Measurements from ENCODE around the gene KRTAP21-3. TPM values are rescaled to one million over a fixed set of nuclear protein-coding genes. Genes with fewer than 3 reads are reported as not detected.

Gene KRTAP21-3
- polyA plus RNA-seq, 1 experiment: not detected

DNA sequence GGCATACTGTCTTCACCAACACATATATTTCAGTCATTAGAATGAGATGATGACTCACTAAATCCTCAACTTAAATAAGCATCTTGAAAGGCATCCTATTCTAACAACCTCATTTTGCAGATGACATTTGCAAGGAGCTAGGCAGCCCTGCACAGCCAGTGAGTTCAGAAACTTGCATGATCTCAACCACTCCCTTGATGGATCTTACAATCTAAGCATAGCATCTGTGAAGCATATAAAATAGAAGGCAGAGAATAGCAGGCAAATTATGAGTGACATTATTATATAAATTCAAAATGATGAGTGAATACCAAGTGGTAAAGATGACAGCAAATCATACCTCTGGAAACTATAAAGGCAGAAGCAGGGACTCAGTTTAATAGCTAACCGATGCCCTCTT is 44.3 kb downstream of the KRTAP21-3 start:
- Histone ChIP-seq H3K27ac (ENCODE audit: low read depth, low read length) (no peak overlapping the region), H3K27me3 (ENCODE audit: control insufficient read depth, insufficient read depth, low read length) (no peaks in the 10 kb centered on the region), H3K4me3 (ENCODE audit: low read depth, low read length) (no peak overlapping the region), H3K9me3 (ENCODE audit: control insufficient read depth, insufficient read depth, low read length) (peaks cover 1% of the 10 kb centered on the region; the same call in 1 of the 2 replicates)
- POLR2A ChIA-PET: no interaction called here
- CTCF ChIA-PET: no interaction called here
- TF ChIP-seq, protein P1, sequence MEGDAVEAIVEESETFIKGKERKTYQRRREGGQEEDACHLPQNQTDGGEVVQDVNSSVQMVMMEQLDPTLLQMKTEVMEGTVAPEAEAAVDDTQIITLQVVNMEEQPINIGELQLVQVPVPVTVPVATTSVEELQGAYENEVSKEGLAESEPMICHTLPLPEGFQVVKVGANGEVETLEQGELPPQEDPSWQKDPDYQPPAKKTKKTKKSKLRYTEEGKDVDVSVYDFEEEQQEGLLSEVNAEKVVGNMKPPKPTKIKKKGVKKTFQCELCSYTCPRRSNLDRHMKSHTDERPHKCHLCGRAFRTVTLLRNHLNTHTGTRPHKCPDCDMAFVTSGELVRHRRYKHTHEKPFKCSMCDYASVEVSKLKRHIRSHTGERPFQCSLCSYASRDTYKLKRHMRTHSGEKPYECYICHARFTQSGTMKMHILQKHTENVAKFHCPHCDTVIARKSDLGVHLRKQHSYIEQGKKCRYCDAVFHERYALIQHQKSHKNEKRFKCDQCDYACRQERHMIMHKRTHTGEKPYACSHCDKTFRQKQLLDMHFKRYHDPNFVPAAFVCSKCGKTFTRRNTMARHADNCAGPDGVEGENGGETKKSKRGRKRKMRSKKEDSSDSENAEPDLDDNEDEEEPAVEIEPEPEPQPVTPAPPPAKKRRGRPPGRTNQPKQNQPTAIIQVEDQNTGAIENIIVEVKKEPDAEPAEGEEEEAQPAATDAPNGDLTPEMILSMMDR (IDR thresholded peaks at IDR 0.05; ENCODE audit: low read depth, low read length): no peak
- DNase-seq (ENCODE audit: low read depth, low spot score): no peak

DNA sequence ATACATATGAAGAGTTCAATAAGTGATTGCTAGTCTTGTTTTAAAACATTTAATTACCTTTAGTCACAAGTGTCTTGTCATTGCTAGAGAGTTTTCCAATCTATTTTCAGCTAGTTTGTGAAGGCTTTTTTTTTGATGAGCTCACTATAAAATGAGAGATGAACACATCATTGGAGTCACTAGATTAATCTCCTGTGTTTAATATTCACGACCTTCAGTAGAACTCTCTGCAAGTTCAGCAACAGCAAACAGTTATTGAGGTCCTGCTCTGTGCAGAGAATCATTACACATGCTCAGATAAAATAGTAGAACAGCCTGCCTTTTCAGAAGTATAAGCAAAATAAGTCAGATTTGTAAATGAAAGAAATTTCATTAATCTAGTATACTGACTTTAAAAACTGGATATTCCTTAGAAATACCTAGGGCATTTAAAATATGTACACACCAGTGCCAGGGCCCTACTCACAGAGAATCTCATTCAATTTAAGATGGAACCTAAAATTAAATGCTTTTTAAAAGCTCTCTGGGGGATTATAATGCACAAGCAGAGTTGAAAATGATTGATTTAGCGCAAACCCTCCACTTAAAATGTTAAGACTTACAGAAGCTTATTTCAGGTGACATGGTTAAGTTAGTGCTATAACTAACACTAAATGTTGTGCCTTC is 45.5 kb downstream of the KRTAP21-3 start:
- POLR2A ChIA-PET: no interaction called here
- Histone ChIP-seq H3K27me3 (ENCODE audit: control insufficient read depth, insufficient read depth, low read length) (no peaks in the 10 kb centered on the region), H3K9me3 (ENCODE audit: control insufficient read depth, insufficient read depth, low read length) (peaks cover 8% of the 10 kb centered on the region; the same call in 1 of the 2 replicates), H3K27ac (ENCODE audit: low read depth, low read length) (no peak overlapping the region), H3K4me3 (ENCODE audit: low read depth, low read length) (no peak overlapping the region)
- CTCF ChIA-PET: no interaction called here
- DNase-seq (ENCODE audit: low read depth, low spot score): no peak
- TF ChIP-seq, protein P1 (IDR thresholded peaks at IDR 0.05; ENCODE audit: low read depth, low read length): no peak

DNA sequence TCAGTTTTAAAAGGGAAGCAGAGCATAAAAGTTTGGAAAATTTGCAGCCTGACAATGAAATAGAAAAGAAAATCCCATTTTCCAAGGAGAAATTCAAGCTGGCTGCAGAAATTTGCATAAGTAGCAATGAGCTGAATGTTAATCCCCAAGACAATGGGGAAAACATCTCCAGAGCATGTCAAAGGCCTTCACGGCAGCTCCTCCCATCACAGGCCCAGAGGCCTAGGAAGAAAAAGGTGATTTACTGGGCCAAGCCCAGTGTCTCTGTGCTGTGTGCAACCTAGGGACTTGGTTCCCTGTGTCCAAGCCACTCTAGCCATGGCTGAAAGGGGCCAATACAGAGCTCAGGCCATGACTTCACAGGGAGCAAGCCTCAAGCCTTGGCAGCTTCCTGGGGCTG is 49.8 kb downstream of the KRTAP21-3 start:
- CTCF ChIA-PET: no interaction called here
- Histone ChIP-seq H3K4me3 (ENCODE audit: low read depth, low read length) (no peak overlapping the region), H3K27me3 (ENCODE audit: control insufficient read depth, insufficient read depth, low read length) (no peaks in the 10 kb centered on the region), H3K9me3 (ENCODE audit: control insufficient read depth, insufficient read depth, low read length) (peaks cover 8% of the 10 kb centered on the region; the same call in 1 of the 2 replicates), H3K27ac (ENCODE audit: low read depth, low read length) (no peak overlapping the region)
- no peak for DNase-seq (ENCODE audit: low read depth, low spot score)
- TF ChIP-seq, protein P1 (IDR thresholded peaks at IDR 0.05; ENCODE audit: low read depth, low read length): no peak
- POLR2A ChIA-PET: no interaction called here

Small RNA genes within 50 kb of the gene (small RNA-seq; reads per million reads assigned to genes)
- gene AP000244.1 (ENCODE audit: insufficient read length, low read depth): not detected
- gene KRTAP21-3 (ENCODE audit: insufficient read length, low read depth): not detected

Other genes with a start within 250 kb of the KRTAP21-3 start
- gene KRTAP19-1, start 238.4 kb downstream of the KRTAP21-3 start, polyA plus RNA-seq (2011; rRNA removed): not detected in 2 replicates
- gene KRTAP19-2, start 231.3 kb downstream of the KRTAP21-3 start, polyA plus RNA-seq (2011; rRNA removed): not detected in 2 replicates
- gene KRTAP19-3, start 226.8 kb downstream of the KRTAP21-3 start, polyA plus RNA-seq (2011; rRNA removed): not detected in 2 replicates
- not detected in 2 replicates for gene KRTAP19-4, start 221.6 kb downstream of the KRTAP21-3 start, polyA plus RNA-seq (2011; rRNA removed)
- gene KRTAP19-5, start 216.6 kb downstream of the KRTAP21-3 start, polyA plus RNA-seq (2011; rRNA removed): not detected in 2 replicates
- gene KRTAP19-6, start 176.9 kb downstream of the KRTAP21-3 start, polyA plus RNA-seq (2011; rRNA removed): not detected in 2 replicates
- not detected in 2 replicates for gene KRTAP19-7, start 157.5 kb downstream of the KRTAP21-3 start, polyA plus RNA-seq (2011; rRNA removed)
- gene KRTAP22-2, start 128.4 kb downstream of the KRTAP21-3 start, polyA plus RNA-seq (2011; rRNA removed): not detected in 2 replicates
- not detected in 2 replicates for gene KRTAP6-3, start 126.3 kb downstream of the KRTAP21-3 start, polyA plus RNA-seq (2011; rRNA removed)
- not detected in 2 replicates for gene KRTAP6-2, start 119.9 kb downstream of the KRTAP21-3 start, polyA plus RNA-seq (2011; rRNA removed)
- not detected in 2 replicates for gene KRTAP22-1, start 117.7 kb downstream of the KRTAP21-3 start, polyA plus RNA-seq (2011; rRNA removed)
- gene KRTAP6-1, start 104.8 kb downstream of the KRTAP21-3 start, polyA plus RNA-seq (2011; rRNA removed): not detected in 2 replicates
- gene KRTAP20-1, start 102.4 kb downstream of the KRTAP21-3 start, polyA plus RNA-seq (2011; rRNA removed): not detected in 2 replicates
- gene KRTAP20-4, start 98.2 kb downstream of the KRTAP21-3 start, polyA plus RNA-seq (2011; rRNA removed): not detected in 2 replicates
- not detected in 2 replicates for gene KRTAP20-2, start 83.6 kb downstream of the KRTAP21-3 start, polyA plus RNA-seq (2011; rRNA removed)
- not detected in 2 replicates for gene KRTAP20-3, start 75.9 kb downstream of the KRTAP21-3 start, polyA plus RNA-seq (2011; rRNA removed)
- not detected in 2 replicates for gene KRTAP21-2, start 28.5 kb upstream of the KRTAP21-3 start, polyA plus RNA-seq (2011; rRNA removed)
- gene KRTAP21-1, start 36.7 kb upstream of the KRTAP21-3 start, polyA plus RNA-seq (2011; rRNA removed): not detected in 2 replicates
- gene KRTAP8-1, start 94.5 kb upstream of the KRTAP21-3 start, polyA plus RNA-seq (2011; rRNA removed): not detected in 2 replicates
- not detected in 2 replicates for gene KRTAP7-1, start 111.0 kb upstream of the KRTAP21-3 start, polyA plus RNA-seq (2011; rRNA removed)
- not detected in 2 replicates for gene KRTAP11-1, start 162.8 kb upstream of the KRTAP21-3 start, polyA plus RNA-seq (2011; rRNA removed)